ENCODE data around the gene RELT.

DNA sequence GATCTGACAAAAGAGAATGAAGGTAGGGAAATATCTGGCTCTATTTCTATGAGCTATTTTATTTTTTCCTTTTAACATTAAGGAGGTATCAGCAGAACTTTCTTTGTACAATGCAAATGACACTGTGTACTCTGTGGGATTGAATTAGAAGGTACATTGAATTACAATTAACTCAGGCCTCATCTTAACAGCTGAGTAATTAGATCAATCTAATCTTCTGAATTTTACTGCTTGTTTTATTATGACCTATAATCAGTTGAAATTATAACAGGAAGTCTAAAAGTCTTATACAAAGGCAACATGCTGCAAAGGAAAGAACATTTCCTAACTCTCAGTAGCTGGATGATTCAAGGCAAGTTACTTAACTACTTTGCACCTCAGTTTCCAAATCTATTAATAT, 69.8 kb downstream of the RELT start:
- TF ChIP-seq EZH2 (IDR thresholded peaks at IDR 0.05; ENCODE audit: insufficient read depth, low read length) (no peak), CTCF (IDR thresholded peaks at IDR 0.05; ENCODE audit: insufficient read depth, low read depth, low read length) (no peak)

Measured in astrocyte (in vitro differentiated cells and primary cell).